ENCODE measurements around the gene YIPF5. TPM values are rescaled to one million over a fixed set of nuclear protein-coding genes. Genes with fewer than 3 reads are reported as not detected.

YIPF5 gene
- total RNA-seq, 2 donors from 2014 or later = 44.6 to 60.5 TPM

- Histone ChIP-seq H3K27me3 (peaks cover 7% of the 10 kb centered on the region), H3K27ac (no peak overlapping the region), H3K4me3 (no peak overlapping the region), H3K4me1 (no peaks in the 10 kb centered on the region), H3K36me3 (no peaks in the 10 kb centered on the region), H3K9ac (ENCODE audit: low read depth in 2 of 2, low read length in 2 of 2) (no peak overlapping the region), H3K9me3 (no peaks in the 10 kb centered on the region)
- intact Hi-C loops (cut with DNase I) = loop anchor here (10.0 kb wide), 1 partner anchor 1033 kb away; no protein-coding TSS in a partner anchor
- DNase-seq = no peak
- no peak for TF ChIP-seq CTCF (IDR thresholded peaks at IDR 0.05)
These were observed 31.1 kb upstream of the YIPF5 start for GRCh38 chr5:144201588-144201987.

GRCh38 chr5:144198386-144198785 lies 27.9 kb upstream of the YIPF5 start:
- no peaks in the 10 kb centered on the region for H3K27me3 ChIP-seq
- intact Hi-C loops (cut with DNase I) = no loop called here
- H3K9me3 ChIP-seq = no peaks in the 10 kb centered on the region
- H3K4me1 ChIP-seq = no peaks in the 10 kb centered on the region
- no peaks in the 10 kb centered on the region for H3K36me3 ChIP-seq
- H3K4me3 ChIP-seq = no peak overlapping the region
- H3K27ac ChIP-seq = no peak overlapping the region
- no peak for DNase-seq
- no peak for TF ChIP-seq CTCF (IDR thresholded peaks at IDR 0.05)
- no peak overlapping the region for H3K9ac ChIP-seq (ENCODE audit: low read depth in 2 of 2, low read length in 2 of 2)

- Histone ChIP-seq H3K9ac (ENCODE audit: low read depth in 2 of 2, low read length in 2 of 2) (no peak overlapping the region), H3K27me3 (no peaks in the 10 kb centered on the region), H3K36me3 (no peaks in the 10 kb centered on the region), H3K4me3 (no peak overlapping the region), H3K4me1 (no peaks in the 10 kb centered on the region), H3K27ac (no peak overlapping the region), H3K9me3 (no peaks in the 10 kb centered on the region)
- no peak for TF ChIP-seq CTCF (IDR thresholded peaks at IDR 0.05)
- intact Hi-C loops (cut with DNase I) = no loop called here
- DNase-seq = no peak
These were observed 26.2 kb upstream of the YIPF5 start for GRCh38 chr5:144196612-144197011.

- intact Hi-C loops (cut with DNase I) = no loop called here
- H3K9ac ChIP-seq (ENCODE audit: low read depth in 2 of 2, low read length in 2 of 2) = no peak overlapping the region
These were observed 25.0 kb upstream of the YIPF5 start for GRCh38 chr5:144195448-144195847.

GRCh38 chr5:144194144-144194543 lies 23.7 kb upstream of the YIPF5 start:
- Histone ChIP-seq H3K9ac (ENCODE audit: low read depth in 2 of 2, low read length in 2 of 2) (no peak overlapping the region), H3K4me3 (no peak overlapping the region), H3K27me3 (no peaks in the 10 kb centered on the region), H3K4me1 (no peaks in the 10 kb centered on the region), H3K36me3 (no peaks in the 10 kb centered on the region), H3K9me3 (no peaks in the 10 kb centered on the region), H3K27ac (no peak overlapping the region)
- no peak for DNase-seq
- intact Hi-C loops (cut with DNase I) = no loop called here
- TF ChIP-seq CTCF (IDR thresholded peaks at IDR 0.05) = no peak

More at GRCh38 chr5:144195448-144195847, 25.0 kb upstream of the YIPF5 start:
- H3K36me3 ChIP-seq = no peaks in the 10 kb centered on the region
- no peak overlapping the region for H3K27ac ChIP-seq
- H3K4me3 ChIP-seq = no peak overlapping the region
- H3K9me3 ChIP-seq = no peaks in the 10 kb centered on the region
- H3K4me1 ChIP-seq = no peaks in the 10 kb centered on the region
- DNase-seq = no peak
- no peaks in the 10 kb centered on the region for H3K27me3 ChIP-seq
- no peak for TF ChIP-seq CTCF (IDR thresholded peaks at IDR 0.05)

- intact Hi-C loops (cut with DNase I) = no loop called here
- no peak overlapping the region for H3K27ac ChIP-seq
- H3K9me3 ChIP-seq = no peaks in the 10 kb centered on the region
These were observed 22.2 kb upstream of the YIPF5 start for GRCh38 chr5:144192661-144193060.

More at GRCh38 chr5:144192661-144193060, 22.2 kb upstream of the YIPF5 start:
- Histone ChIP-seq H3K4me1 (no peaks in the 10 kb centered on the region), H3K36me3 (no peaks in the 10 kb centered on the region), H3K9ac (ENCODE audit: low read depth in 2 of 2, low read length in 2 of 2) (no peak overlapping the region), H3K4me3 (no peak overlapping the region), H3K27me3 (no peaks in the 10 kb centered on the region)
- no peak for TF ChIP-seq CTCF (IDR thresholded peaks at IDR 0.05)
- DNase-seq = no peak
